CD4-positive, alpha-beta T cell (primary cell): Measurements from ENCODE around the gene PHAX. TPM values are rescaled to one million over a fixed set of nuclear protein-coding genes. Genes with fewer than 3 reads are reported as not detected.

Experiments used
- ATAC-seq: fragments of 200-7000 bp; cut with Tn5 transposase; one replicate; pipeline ENCODE4 v1.10.0; 2022; ENCODE audit warnings: mild to moderate bottlenecking; ENCODE audit not compliant: poor library complexity
- CTCF ChIA-PET: fragments of 350-600 bp; sonication (Branson Sonifier 250); formaldehyde crosslinking; loops from one replicate; lab custom pipeline; 2021; ENCODE audit warnings: antibody characterized with exemption, inconsistent platforms; lab: Charles Lee
- POLR2A ChIA-PET: fragments of 350-600 bp; sonication (Branson Sonifier 250); formaldehyde crosslinking; loops from one replicate; lab custom pipeline; 2021; ENCODE audit warnings: antibody characterized with exemption, inconsistent platforms; lab: Charles Lee
- DNase-seq, 14 experiments: peaks; one replicate each; pipeline ENCODE4 v3.0.0-alpha.2; 2013 to 2020; ENCODE audit warnings: mixed read lengths in 2 of 14
- H3K27ac ChIP-seq, 2 donors: one replicate each; pipeline versions ENCODE4 v1.5.1 to v1.7.0; 2013; ENCODE audit warnings: low read length in 2 of 2, low read depth in 1 of 2, mild to moderate bottlenecking in 1 of 2
- H3K27me3 ChIP-seq, 2 experiments: 1 replicate in 1 of 2; 2 replicates in 1 of 2; pipeline versions ENCODE4 v1.6.1 to v1.7.0; 2013; ENCODE audit warnings: low read length in 2 of 2, control low read depth in 1 of 2, mild to moderate bottlenecking in 1 of 2, moderate library complexity in 1 of 2; ENCODE audit not compliant: insufficient read depth in 2 of 2, control insufficient read depth in 1 of 2
- H3K36me3 ChIP-seq: one replicate; pipeline ENCODE4 v1.6.1; 2013; ENCODE audit warnings: low read length, control low read depth; ENCODE audit not compliant: insufficient read depth
- H3K4me1 ChIP-seq: one replicate; pipeline ENCODE4 v1.6.1; 2013; ENCODE audit warnings: low read length, control low read depth; ENCODE audit not compliant: insufficient read depth
- H3K4me3 ChIP-seq: one replicate; pipeline ENCODE4 v1.5.1; 2013; ENCODE audit warnings: mild to moderate bottlenecking, low read length, moderate library complexity
- H3K9me3 ChIP-seq, 2 experiments: 1 replicate in 1 of 2; 2 replicates in 1 of 2; pipeline versions ENCODE4 v1.6.1 to v1.7.0; 2013; ENCODE audit warnings: low read length in 2 of 2, mild to moderate bottlenecking in 2 of 2, control low read depth in 1 of 2, moderate library complexity in 1 of 2; ENCODE audit not compliant: control insufficient read depth in 1 of 2, insufficient read depth in 1 of 2
- H3K27ac Mint-ChIP-seq: one replicate; pipeline ENCODE4 v1.8.0; 2020; ENCODE audit warnings: mixed read lengths
- H3K27me3 Mint-ChIP-seq: one replicate; pipeline ENCODE4 v1.8.0; 2021; ENCODE audit warnings: mixed read lengths
- H3K36me3 Mint-ChIP-seq: one replicate; pipeline ENCODE4 v1.8.0; 2021; ENCODE audit warnings: low read depth, mixed read lengths
- H3K4me1 Mint-ChIP-seq: one replicate; pipeline ENCODE4 v1.8.0; 2021; ENCODE audit warnings: low read depth, mixed read lengths
- H3K4me3 Mint-ChIP-seq: one replicate; pipeline ENCODE4 v1.8.0; 2020; ENCODE audit warnings: mild to moderate bottlenecking, mixed read lengths
- H3K9me3 Mint-ChIP-seq: one replicate; pipeline ENCODE4 v1.8.0; 2020; ENCODE audit warnings: mixed read lengths
- CTCF ChIP-seq: fragments of 200-600 bp; IDR thresholded peaks from one replicate; pipeline ENCODE4 v1.8.0; 2022; ENCODE audit warnings: antibody characterized with exemption, mild to moderate bottlenecking
- intact Hi-C, 2 experiments: fragments of 100-400 bp; cut with DNase I in 1 of 2; cut with micrococcal nuclease in 1 of 2; formaldehyde crosslinking; loops; one replicate each; pipeline versions ENCODE4 v1.15.1 to v1.9.0; 2023 to 2025; cut with DNase I, micrococcal nuclease
- total RNA-seq, 174 experiments: library from RNA in 2 of 174; stranded (reverse) in 2 of 174; gene quantifications; one replicate each; pipeline ENCODE4 v1.2.3 and lab custom pipeline; 2021 to 2026

PHAX gene
- total RNA-seq, 2 experiments from 2014 or later = 31.2 to 32.9 TPM

GRCh38 chr5:126605525-126605924 is 4.8 kb downstream of the PHAX start:
- Histone ChIP-seq H3K4me3 (no peak overlapping the region), H3K9me3 (no peaks in the 10 kb centered on the region), H3K36me3 (peaks cover 63% of the 10 kb centered on the region), H3K27me3 (no peaks in the 10 kb centered on the region), H3K27ac (no peak overlapping the region), H3K4me1 (peaks cover 32% of the 10 kb centered on the region)
- DNase-seq (no peak), ATAC-seq (no peak)
- no peak for TF ChIP-seq CTCF
- Mint-ChIP-seq H3K27me3 (no peaks in the 10 kb centered on the region), H3K27ac (peak overlapping the region; percentile 11), H3K36me3 (peaks cover 65% of the 10 kb centered on the region), H3K4me1 (peaks cover 59% of the 10 kb centered on the region), H3K4me3 (peak overlapping the region; percentile 15), H3K9me3 (no peaks in the 10 kb centered on the region)
- ChIA-PET POLR2A (interaction anchor here (1.5 kb wide), 1 partner anchor 11 kb away, joined by 5 read pairs; the partner anchor contains the start of gene ALDH7A1), CTCF (interaction anchor here (1.0 kb wide), 1 partner anchor 11 kb away, joined by 3 read pairs; the partner anchor contains the start of gene ALDH7A1)
- intact Hi-C loops = no loop called here

GRCh38 chr5:126610160-126610559 is 9.4 kb downstream of the PHAX start:
- H3K36me3 ChIP-seq = peaks cover 63% of the 10 kb centered on the region
- ChIA-PET POLR2A (no interaction called here), CTCF (interaction anchor here (0.7 to 1.8 kb wide), 2 partner anchors 9 to 190 kb away, joined by 3 to 10 read pairs; partner anchors contain the start of gene PHAX)
- H3K9me3 ChIP-seq = no peaks in the 10 kb centered on the region
- peaks cover 13% of the 10 kb centered on the region for H3K4me1 ChIP-seq
- H3K27me3 ChIP-seq = no peaks in the 10 kb centered on the region
- no peak for TF ChIP-seq CTCF
- intact Hi-C loops = loop anchor here in 1 of 2 experiments (5.0 kb wide), 1 partner anchor 172 kb away; no protein-coding TSS in a partner anchor
- Mint-ChIP-seq H3K27me3 (no peaks in the 10 kb centered on the region), H3K4me1 (peaks cover 52% of the 10 kb centered on the region), H3K36me3 (peaks cover 81% of the 10 kb centered on the region), H3K9me3 (no peaks in the 10 kb centered on the region), H3K27ac (no peak overlapping the region), H3K4me3 (no peak overlapping the region)
- no peak overlapping the region for H3K27ac ChIP-seq
- no peak for DNase-seq
- no peak for ATAC-seq
- no peak overlapping the region for H3K4me3 ChIP-seq

GRCh38 chr5:126610616-126611015 is 9.9 kb downstream of the PHAX start:
- Mint-ChIP-seq H3K4me1 (peaks cover 52% of the 10 kb centered on the region), H3K4me3 (no peak overlapping the region), H3K9me3 (no peaks in the 10 kb centered on the region), H3K36me3 (peaks cover 81% of the 10 kb centered on the region), H3K27ac (no peak overlapping the region), H3K27me3 (no peaks in the 10 kb centered on the region)
- no peak for TF ChIP-seq CTCF
- Histone ChIP-seq H3K4me3 (no peak overlapping the region), H3K9me3 (no peaks in the 10 kb centered on the region), H3K4me1 (peaks cover 8% of the 10 kb centered on the region), H3K27me3 (no peaks in the 10 kb centered on the region), H3K27ac (no peak overlapping the region), H3K36me3 (peaks cover 61% of the 10 kb centered on the region)
- CTCF ChIA-PET = interaction anchor here (0.7 to 1.8 kb wide), 2 partner anchors 10 to 190 kb away, joined by 3 to 10 read pairs; partner anchors contain the start of gene PHAX
- no peak for DNase-seq
- POLR2A ChIA-PET = no interaction called here
- intact Hi-C loops = loop anchor here in 1 of 2 experiments (5.0 kb wide), 1 partner anchor 172 kb away; no protein-coding TSS in a partner anchor
- ATAC-seq = no peak
